ENCODE results near the gene FAM114A2.

Gene FAM114A2

DNA sequence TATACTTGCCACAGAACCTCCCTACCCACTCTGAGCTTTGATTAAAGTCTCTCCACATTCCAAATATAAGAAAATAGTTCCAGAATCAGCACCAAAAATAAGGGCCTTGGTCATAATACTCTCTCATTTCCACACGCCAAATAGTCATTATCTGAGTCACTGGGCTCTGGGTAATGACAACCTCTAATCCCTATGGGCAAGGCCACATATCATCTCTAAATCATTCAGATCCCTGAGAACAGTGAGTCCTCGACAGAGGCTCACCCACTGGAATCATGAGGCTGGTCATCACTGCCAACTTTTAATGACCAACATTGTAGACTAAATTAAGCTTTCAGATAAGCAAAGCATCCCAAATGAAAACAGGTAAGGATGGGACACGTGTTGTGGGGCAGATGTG is 28.1 kb downstream of the FAM114A2 start:
- no peak overlapping the region for H3K4me3 ChIP-seq (ENCODE audit: low read depth, low read length)
- TF ChIP-seq, protein P1, sequence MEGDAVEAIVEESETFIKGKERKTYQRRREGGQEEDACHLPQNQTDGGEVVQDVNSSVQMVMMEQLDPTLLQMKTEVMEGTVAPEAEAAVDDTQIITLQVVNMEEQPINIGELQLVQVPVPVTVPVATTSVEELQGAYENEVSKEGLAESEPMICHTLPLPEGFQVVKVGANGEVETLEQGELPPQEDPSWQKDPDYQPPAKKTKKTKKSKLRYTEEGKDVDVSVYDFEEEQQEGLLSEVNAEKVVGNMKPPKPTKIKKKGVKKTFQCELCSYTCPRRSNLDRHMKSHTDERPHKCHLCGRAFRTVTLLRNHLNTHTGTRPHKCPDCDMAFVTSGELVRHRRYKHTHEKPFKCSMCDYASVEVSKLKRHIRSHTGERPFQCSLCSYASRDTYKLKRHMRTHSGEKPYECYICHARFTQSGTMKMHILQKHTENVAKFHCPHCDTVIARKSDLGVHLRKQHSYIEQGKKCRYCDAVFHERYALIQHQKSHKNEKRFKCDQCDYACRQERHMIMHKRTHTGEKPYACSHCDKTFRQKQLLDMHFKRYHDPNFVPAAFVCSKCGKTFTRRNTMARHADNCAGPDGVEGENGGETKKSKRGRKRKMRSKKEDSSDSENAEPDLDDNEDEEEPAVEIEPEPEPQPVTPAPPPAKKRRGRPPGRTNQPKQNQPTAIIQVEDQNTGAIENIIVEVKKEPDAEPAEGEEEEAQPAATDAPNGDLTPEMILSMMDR (IDR thresholded peaks at IDR 0.05; ENCODE audit: low read depth, low read length, missing control alignments) = no peak
- no peak for DNase-seq
- H3K27ac ChIP-seq = no peak overlapping the region
- H3K36me3 ChIP-seq (replicated peaks) = no peaks in the 10 kb centered on the region
- in situ Hi-C loops (cut with HindIII; ENCODE audit: low pct_ligation_motif_present, low sequenced_read_pairs) = no loop called here
- H3K27me3 ChIP-seq (replicated peaks) = no peaks in the 10 kb centered on the region

DNA sequence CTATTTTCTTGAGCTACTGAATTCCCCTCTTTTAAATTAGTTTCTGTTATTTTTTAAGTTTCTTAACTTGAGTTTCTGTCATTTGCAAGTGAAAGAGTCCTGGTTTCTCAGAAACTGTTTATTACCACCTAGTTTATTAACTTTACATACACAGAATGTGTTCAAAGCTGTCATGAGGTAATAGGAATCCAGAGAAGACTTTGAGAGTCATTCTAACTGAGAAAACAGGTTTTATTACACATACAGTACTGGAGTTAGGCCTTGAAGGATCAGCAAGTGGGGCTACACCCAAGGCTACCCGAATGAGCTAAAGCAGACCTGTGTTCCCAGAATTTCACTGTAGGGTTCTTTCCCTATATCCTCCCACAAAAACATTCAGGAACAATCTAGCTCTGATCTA is 33.1 kb downstream of the FAM114A2 start:
- Histone ChIP-seq H3K4me3 (ENCODE audit: low read depth, low read length) (no peak overlapping the region), H3K27me3 (replicated peaks) (no peaks in the 10 kb centered on the region), H3K27ac (no peak overlapping the region), H3K36me3 (replicated peaks) (no peaks in the 10 kb centered on the region)
- in situ Hi-C loops (cut with HindIII; ENCODE audit: low pct_ligation_motif_present, low sequenced_read_pairs) = no loop called here
- DNase-seq = no peak
- TF ChIP-seq, protein P1 (IDR thresholded peaks at IDR 0.05; ENCODE audit: low read depth, low read length, missing control alignments) = no peak

DNA sequence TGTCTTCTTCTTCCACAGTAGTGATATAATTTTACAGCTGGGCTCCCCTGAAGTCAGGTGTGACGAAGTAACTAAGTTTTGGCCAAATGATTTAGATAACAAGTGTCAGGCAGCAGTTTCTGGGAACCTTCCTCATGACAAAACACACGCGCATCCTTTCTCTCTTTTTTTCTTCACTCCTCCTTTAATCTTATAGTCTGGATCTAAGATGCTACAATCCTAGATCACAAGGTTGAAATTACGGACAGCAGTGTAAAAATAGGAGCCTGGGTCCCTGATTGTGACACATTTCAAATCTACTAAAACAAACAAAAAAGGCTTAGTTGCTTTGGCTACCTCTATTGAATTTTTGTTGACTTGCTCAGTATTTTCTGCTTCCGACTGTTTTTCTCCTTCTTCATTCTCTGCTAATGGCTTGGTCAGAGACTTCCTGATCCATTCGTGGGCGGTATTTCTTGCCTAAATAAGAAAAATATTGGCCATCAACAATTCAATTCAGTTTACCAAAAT is 36.1 kb downstream of the FAM114A2 start:
- in situ Hi-C loops (cut with HindIII; ENCODE audit: low pct_ligation_motif_present, low sequenced_read_pairs) = no loop called here
- DNase-seq = no peak
- Histone ChIP-seq H3K4me3 (ENCODE audit: low read depth, low read length) (no peak overlapping the region), H3K27me3 (replicated peaks) (no peaks in the 10 kb centered on the region), H3K36me3 (replicated peaks) (no peaks in the 10 kb centered on the region), H3K27ac (no peak overlapping the region)
- TF ChIP-seq, protein P1 (IDR thresholded peaks at IDR 0.05; ENCODE audit: low read depth, low read length, missing control alignments) = no peak

DNA sequence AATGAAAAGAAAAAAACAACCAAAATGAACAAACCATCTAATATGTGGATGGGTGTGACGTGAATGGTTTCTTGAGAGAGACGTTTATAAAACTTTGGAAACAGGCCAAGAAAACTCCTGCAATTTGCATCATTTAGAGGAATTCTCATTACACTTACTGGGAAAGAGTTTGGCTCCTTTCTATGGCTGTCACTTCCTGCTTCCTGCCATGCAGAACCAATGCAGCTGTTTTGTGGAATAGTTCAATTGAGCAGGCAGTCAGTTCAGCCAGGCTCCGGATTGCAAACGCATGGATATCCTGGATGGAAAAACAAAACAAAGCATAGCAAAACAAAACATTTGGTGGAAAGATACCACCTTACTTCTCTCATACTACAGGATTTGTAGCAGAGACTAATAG is 36.6 kb downstream of the FAM114A2 start:
- H3K27ac ChIP-seq = no peak overlapping the region
- no peak overlapping the region for H3K4me3 ChIP-seq (ENCODE audit: low read depth, low read length)
- H3K27me3 ChIP-seq (replicated peaks) = no peaks in the 10 kb centered on the region
- no peak for DNase-seq
- H3K36me3 ChIP-seq (replicated peaks) = no peaks in the 10 kb centered on the region
- TF ChIP-seq, protein P1 (IDR thresholded peaks at IDR 0.05; ENCODE audit: low read depth, low read length, missing control alignments) = no peak
- in situ Hi-C loops (cut with HindIII; ENCODE audit: low pct_ligation_motif_present, low sequenced_read_pairs) = no loop called here

DNA sequence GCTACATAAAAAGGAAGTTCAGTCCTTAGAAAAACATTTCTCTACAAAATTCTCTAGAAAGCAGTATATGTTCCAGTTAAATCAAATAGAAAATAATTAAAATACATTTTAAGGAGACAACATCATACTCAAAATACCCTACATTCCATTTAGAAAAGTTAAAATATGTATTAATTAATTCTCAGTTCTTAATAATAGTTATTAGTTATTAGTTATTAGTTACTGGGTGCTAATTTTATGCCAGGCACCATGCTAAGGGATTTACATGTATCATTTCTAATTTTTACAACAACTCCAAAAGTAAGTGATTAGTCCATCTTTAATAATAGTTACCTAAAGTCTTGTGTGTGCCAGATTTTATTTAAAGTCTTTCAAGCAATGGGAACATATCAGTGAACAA is 38.0 kb downstream of the FAM114A2 start:
- DNase-seq = no peak
- TF ChIP-seq, protein P1 (IDR thresholded peaks at IDR 0.05; ENCODE audit: low read depth, low read length, missing control alignments) = no peak
- H3K36me3 ChIP-seq (replicated peaks) = no peaks in the 10 kb centered on the region
- no peak overlapping the region for H3K4me3 ChIP-seq (ENCODE audit: low read depth, low read length)
- H3K27me3 ChIP-seq (replicated peaks) = no peaks in the 10 kb centered on the region
- H3K27ac ChIP-seq = no peak overlapping the region
- in situ Hi-C loops (cut with HindIII; ENCODE audit: low pct_ligation_motif_present, low sequenced_read_pairs) = no loop called here

DNA sequence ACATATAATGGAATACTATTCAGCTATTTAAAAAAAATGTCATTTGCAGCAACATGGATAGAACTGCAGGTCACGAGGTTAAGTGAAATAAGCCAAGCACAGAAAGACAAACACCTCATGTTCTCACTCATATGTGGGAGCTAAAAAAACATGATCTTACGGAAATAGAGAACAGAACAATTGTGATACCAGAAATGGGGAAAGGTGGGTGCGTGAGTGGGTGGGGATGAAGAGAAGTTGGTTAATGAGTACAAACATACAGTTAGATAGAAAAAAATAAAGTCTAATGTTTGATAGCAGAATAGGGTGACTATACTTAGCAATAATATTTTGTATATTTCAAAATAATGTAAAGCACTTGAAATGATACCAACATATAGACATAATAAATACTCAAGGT is 38.7 kb downstream of the FAM114A2 start:
- in situ Hi-C loops (cut with HindIII; ENCODE audit: low pct_ligation_motif_present, low sequenced_read_pairs) = no loop called here
- H3K27ac ChIP-seq = no peak overlapping the region
- no peak for DNase-seq
- H3K27me3 ChIP-seq (replicated peaks) = no peaks in the 10 kb centered on the region
- H3K4me3 ChIP-seq (ENCODE audit: low read depth, low read length) = no peak overlapping the region
- no peaks in the 10 kb centered on the region for H3K36me3 ChIP-seq (replicated peaks)
- TF ChIP-seq, protein P1 (IDR thresholded peaks at IDR 0.05; ENCODE audit: low read depth, low read length, missing control alignments) = no peak

Data from brain microvascular endothelial cell (primary cell).